GM18858 (cell line): ENCODE measurements around the gene ERI3.

Experiments used
- ATAC-seq: cut with Tn5 transposase; IDR thresholded peaks from one replicate; pipeline ENCODE4 v1.9.1; 2021; ENCODE audit not compliant: unreplicated experiment

ERI3 gene

DNA sequence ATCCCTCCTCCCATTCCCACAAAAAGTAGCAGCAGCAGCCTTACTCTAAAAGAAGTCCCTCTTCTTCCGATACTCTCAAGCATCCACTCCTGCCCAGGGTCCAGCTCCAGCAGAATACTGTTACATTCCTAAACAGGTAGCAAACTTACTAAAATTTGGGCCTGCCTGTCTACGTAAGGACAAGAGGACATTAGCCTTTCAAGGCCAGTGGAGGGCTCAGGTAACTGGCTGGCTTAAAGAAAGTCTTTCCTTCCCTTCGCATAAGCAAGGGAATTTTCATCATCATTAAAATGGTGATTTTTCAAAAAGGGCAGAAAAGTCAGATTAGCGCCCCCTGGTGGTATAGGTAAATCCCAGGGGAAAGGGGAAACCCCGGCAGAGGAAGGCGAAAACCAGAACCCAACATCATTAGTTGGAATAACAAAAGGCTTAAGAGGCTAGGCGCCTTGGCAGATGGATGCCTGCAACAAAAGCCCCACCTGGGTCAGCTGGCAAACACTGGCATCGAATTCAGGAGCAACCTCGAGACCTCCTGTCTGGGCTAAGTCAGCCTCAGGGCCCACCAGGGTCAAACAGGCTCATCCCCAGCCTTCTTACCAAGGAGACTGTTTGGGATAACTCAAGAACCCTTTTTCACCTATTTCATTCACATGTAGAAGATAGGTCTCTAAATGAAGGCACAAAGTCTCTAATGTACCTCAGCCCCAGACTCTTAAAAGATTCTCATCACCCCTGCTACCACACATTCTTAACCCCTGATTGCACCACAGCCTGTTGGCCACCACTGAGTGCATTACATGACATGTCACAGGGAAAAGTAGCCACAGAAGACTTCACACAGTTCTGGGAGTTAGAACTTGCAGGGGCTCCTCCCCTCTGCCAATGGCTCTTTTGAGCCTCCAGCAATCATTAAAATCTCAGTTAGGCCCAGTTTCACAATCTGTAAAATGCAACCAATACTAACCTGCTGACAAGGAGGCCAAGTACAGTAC, 36.7 kb downstream of the ERI3 start:
- no peak for ATAC-seq

- no peak for ATAC-seq
These were observed 38.8 kb downstream of the ERI3 start for GRCh38 chr1:44316231-44316759.

DNA sequence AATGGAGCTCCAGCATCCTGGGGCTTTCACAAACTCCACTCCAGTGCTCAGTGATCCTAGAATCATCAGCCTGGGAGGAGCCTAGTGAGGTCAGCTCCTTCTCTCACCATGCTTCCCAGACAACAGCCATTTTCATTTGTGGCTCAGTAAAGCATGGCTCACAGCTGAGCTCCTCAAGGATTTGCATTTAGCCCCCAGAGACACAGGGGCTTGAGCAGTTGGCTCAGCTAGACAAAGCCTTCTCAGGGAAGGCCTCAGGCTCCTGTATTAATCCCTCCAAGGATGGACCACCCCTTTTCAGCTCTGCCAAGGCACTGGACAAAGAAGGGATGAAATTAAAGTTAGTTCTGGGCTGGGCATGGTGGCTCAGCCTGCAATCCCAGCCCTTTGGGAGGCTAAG, 39.5 kb downstream of the ERI3 start:
- ATAC-seq, result no peak

DNA sequence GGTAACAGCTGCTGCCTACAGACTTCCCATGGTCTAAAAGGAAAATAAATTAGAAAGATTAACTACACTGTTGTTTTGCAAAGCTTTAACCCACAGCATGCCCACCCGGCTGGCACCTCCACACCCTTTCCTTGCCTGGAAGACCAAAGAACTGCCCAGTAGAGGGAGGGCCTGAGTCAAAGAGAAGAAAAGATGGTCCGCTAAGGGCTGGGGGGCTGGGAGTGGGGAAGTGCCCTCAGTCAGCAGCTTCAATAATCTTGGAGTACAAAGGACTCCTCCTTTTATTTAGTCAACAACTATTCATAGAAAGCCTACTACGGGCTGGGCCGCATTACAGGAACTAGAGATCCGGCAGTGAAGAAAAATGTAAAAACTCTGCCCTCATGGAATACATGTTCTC, 40.6 kb downstream of the ERI3 start:
- no peak for ATAC-seq

GRCh38 chr1:44313265-44313918, 41.7 kb downstream of the ERI3 start:
- ATAC-seq, result no peak

DNA sequence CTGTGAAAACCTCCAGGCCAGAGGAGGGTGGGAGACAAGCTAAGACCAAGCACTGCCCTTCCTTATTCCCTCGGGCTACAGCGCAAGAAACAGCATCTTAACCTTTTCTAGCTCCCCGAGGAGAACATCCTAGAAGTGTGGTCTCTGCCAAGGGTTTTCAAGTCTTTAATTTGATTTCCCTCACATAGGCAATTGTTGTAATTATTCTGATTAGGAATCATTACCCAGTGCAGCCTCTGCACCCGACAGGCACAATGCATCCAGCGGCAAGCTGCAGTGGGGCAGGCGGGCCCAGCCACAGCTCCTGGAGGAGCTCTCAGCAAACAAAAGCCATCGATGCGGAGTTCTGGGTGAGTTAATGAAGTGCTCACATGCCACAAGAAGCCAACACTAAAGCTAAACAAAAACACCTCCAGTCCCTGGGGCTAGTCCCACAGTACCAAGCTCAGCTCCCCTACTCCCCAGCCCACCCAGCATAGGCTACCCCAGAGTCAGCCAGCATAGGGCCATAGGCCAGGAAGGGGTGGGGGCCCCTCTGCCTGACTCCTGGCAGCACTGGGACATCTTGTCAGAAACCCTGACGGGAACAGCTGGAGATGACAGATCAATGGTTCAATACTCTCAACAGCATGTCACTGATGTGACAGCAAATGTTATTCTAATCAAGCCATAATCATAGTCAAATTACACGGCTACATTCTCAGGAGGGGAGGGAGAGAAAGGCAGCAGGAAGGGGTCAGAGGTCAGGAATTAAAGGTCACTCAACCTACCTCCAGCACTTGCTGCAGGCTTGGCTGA, 42.5 kb downstream of the ERI3 start:
- no peak for ATAC-seq

GRCh38 chr1:44310006-44310405, 45.1 kb downstream of the ERI3 start:
- no peak for ATAC-seq

GRCh38 chr1:44305962-44306422, 49.1 kb downstream of the ERI3 start:
- ATAC-seq, result no peak

DNA sequence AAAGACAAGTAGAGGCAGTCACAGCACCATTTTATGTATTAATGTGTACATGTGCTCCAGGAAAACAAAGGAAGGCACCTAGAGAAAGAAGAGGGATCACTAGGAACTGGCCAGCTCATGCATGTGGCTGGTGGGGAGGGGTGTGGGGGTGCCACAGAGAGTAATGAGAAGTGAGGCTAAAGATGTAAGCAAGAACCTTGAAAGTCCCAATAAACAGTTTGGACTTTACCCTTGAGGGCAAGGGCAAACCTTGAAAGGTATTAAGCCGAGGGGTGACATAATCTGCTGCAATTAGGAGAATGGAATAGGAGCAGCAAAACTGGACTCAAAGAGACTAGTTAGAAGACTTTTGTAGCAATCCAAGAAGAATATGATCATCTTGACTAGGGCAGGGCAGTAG, 51.5 kb downstream of the ERI3 start:
- ATAC-seq, result no peak

DNA sequence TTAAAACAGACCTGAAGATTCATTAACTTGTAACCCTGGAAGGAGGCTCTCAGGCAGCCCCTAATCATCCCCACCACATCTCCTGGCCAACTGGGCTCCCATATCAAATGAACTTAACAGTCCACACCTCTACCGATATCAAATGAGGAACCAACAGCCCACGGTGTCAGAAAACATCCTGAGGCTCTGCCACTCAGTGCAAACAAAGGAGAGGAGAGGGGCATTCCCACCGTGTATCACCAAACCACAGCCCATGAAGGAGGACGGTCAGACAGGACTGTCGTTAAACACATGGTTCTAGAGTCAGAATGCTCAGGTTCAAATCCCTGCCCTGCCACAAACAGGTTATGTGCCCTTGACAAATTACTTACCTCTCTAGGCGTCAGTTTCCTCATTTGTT, 52.5 kb downstream of the ERI3 start:
- no peak for ATAC-seq

GRCh38 chr1:44301442-44301841, 53.6 kb downstream of the ERI3 start:
- ATAC-seq, result no peak

GRCh38 chr1:44300852-44301251, 54.2 kb downstream of the ERI3 start:
- no peak for ATAC-seq

DNA sequence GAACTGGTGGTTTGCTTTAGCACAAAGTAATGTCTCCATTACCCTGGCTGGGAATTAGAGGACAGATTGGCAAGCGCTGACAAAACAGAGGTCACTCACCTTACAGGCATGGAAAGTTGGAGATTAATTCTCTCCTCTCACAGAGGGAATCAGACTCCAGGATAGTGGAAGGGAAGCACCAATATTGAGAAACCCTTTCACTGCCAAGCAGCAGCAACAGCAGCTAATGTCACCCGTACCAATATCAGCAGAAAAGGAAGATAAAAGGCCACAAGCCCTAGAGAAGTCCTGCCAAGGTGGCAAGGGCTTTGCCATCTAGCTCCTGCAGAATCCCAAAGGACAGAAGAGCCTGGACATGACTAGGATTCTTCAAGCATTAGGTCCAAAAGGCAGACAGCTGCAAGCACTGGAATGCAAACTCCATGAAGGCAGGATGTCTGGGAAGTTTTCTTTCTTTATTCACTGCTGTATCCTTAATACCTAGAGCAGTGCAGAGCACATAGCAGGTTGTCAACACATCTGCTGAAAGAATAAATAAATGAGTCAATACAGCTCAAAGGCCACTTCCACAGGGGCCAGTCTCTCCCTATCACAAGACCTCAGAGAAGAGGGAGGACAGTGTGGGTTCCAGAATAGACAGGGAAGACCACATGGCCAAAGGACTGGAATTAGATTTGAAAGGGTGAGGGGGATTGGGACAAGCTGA, 57.2 kb downstream of the ERI3 start:
- no peak for ATAC-seq

GRCh38 chr1:44296806-44297205, 58.3 kb downstream of the ERI3 start:
- no peak for ATAC-seq

- no peak for ATAC-seq
These were observed 59.0 kb downstream of the ERI3 start for GRCh38 chr1:44296086-44296485.

DNA sequence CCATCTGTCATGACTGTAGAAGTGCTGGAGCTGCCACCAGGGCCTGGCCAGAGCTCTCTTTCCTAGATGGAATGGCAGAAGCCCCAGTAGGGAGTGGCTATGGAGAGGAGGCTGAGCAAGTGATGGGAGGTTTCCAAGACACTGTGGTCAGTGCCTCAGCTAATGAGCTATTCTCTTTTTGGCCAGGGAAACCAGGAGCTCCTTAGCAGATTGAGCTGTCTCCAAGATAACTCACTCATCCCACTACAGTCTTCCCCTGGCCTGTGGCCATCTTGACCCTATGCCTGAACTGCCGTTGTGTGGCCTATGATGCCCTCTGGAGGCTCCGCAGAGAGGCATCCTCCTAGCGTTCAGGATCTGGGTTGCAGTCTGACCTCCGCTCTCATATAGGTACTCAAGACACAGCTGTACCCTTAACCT, 60.5 kb downstream of the ERI3 start:
- ATAC-seq, result no peak

- ATAC-seq, result no peak
These were observed 61.2 kb downstream of the ERI3 start for GRCh38 chr1:44293761-44294315.

DNA sequence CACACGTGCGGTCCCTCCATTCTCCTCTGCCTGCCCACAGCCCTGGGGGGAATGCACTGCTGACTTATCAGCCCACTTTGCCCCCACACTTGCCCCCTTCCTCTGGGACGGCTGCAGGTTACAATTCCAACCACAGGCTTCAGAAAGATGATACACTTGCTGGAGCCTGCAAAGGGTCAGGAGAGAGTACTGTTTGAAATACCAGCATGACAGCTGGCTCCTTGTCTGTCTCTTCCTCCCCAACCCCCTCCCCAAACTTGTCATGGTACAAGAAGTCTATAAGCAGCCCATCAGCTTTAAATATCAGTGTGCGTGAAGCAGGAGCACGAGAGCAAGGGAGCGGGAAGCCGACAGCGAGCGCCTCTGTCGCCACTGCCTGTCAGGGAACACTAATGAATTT, 62.4 kb downstream of the ERI3 start:
- no peak for ATAC-seq

- ATAC-seq, result no peak
These were observed 64.6 kb downstream of the ERI3 start for GRCh38 chr1:44290250-44291094.
